Endothelial cell (in vitro differentiated cells): ENCODE measurements around the gene SDSL. TPM values are rescaled to one million over a fixed set of nuclear protein-coding genes. Genes with fewer than 3 reads are reported as not detected.

Source experiments
- DNase-seq: peaks from one replicate; pipeline ENCODE4 v3.0.0; 2021; ENCODE audit warnings: low spot score
- H3K27ac Mint-ChIP-seq: one replicate; pipeline ENCODE4 v1.8.0; 2021; ENCODE audit warnings: mixed read lengths, inconsistent platforms; ENCODE audit not compliant: unreplicated experiment
- H3K27me3 Mint-ChIP-seq: one replicate; pipeline ENCODE4 v1.8.0; 2021; ENCODE audit warnings: mild to moderate bottlenecking, moderate library complexity, mixed read lengths, inconsistent platforms; ENCODE audit not compliant: unreplicated experiment
- H3K36me3 Mint-ChIP-seq: one replicate; pipeline ENCODE4 v1.8.0; 2021; ENCODE audit warnings: mild to moderate bottlenecking, low read depth, mixed read lengths, inconsistent platforms; ENCODE audit not compliant: unreplicated experiment
- H3K4me1 Mint-ChIP-seq: one replicate; pipeline ENCODE4 v1.8.0; 2021; ENCODE audit warnings: mild to moderate bottlenecking, mixed read lengths, inconsistent platforms; ENCODE audit not compliant: unreplicated experiment
- H3K4me3 Mint-ChIP-seq: one replicate; pipeline ENCODE4 v1.8.0; 2021; ENCODE audit warnings: mild to moderate bottlenecking, mixed read lengths, inconsistent platforms; ENCODE audit not compliant: unreplicated experiment
- H3K9me3 Mint-ChIP-seq: one replicate; pipeline ENCODE4 v1.8.0; 2021; ENCODE audit warnings: mixed read lengths, inconsistent platforms; ENCODE audit not compliant: unreplicated experiment
- total RNA-seq: library from RNA; stranded (reverse); fragmentation: NEBNext Ultra II Directional; extraction: Animal tissue kit (Norgen Biotek cat#: 25700); gene quantifications from one replicate; pipeline ENCODE4 v1.2.1, GENCODE V29; 2021; ENCODE audit not compliant: unreplicated experiment
- TF ChIP-seq, protein P1 (sequence below): fragments of 200-600 bp; sonication (generic); IDR thresholded peaks from one replicate; pipeline ENCODE4 v1.5.0; 2021; ENCODE audit warnings: antibody characterized with exemption; ENCODE audit not compliant: unreplicated experiment

Gene SDSL
- total RNA-seq, 1 donor from 2014 or later, result 1.3 TPM

DNA sequence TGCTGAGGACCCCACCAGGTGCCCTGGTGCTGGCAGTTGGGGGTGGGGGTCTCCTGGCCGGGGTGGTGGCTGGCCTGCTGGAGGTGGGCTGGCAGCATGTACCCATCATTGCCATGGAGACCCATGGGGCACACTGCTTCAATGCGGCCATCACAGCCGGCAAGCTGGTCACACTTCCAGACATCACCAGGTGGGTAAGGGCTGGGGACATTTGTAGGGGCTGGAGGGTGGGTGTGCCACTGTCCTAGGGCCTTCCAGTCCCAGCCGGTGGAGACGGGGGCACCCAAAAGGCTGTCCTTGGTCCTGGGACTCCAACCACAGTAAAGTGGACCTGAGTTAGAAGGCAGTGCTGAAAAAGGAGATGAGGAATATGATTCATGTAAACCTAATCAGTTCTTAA, 13.2 kb downstream of the SDSL start:
- no peaks in the 10 kb centered on the region for H3K4me1 Mint-ChIP-seq
- no peak for DNase-seq
- no peaks in the 10 kb centered on the region for H3K36me3 Mint-ChIP-seq
- H3K4me3 Mint-ChIP-seq, result no peak overlapping the region
- H3K9me3 Mint-ChIP-seq, result no peaks in the 10 kb centered on the region
- no peak overlapping the region for H3K27ac Mint-ChIP-seq
- TF ChIP-seq, protein P1, sequence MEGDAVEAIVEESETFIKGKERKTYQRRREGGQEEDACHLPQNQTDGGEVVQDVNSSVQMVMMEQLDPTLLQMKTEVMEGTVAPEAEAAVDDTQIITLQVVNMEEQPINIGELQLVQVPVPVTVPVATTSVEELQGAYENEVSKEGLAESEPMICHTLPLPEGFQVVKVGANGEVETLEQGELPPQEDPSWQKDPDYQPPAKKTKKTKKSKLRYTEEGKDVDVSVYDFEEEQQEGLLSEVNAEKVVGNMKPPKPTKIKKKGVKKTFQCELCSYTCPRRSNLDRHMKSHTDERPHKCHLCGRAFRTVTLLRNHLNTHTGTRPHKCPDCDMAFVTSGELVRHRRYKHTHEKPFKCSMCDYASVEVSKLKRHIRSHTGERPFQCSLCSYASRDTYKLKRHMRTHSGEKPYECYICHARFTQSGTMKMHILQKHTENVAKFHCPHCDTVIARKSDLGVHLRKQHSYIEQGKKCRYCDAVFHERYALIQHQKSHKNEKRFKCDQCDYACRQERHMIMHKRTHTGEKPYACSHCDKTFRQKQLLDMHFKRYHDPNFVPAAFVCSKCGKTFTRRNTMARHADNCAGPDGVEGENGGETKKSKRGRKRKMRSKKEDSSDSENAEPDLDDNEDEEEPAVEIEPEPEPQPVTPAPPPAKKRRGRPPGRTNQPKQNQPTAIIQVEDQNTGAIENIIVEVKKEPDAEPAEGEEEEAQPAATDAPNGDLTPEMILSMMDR, result no peak
- H3K27me3 Mint-ChIP-seq, result peaks cover 5% of the 10 kb centered on the region

DNA sequence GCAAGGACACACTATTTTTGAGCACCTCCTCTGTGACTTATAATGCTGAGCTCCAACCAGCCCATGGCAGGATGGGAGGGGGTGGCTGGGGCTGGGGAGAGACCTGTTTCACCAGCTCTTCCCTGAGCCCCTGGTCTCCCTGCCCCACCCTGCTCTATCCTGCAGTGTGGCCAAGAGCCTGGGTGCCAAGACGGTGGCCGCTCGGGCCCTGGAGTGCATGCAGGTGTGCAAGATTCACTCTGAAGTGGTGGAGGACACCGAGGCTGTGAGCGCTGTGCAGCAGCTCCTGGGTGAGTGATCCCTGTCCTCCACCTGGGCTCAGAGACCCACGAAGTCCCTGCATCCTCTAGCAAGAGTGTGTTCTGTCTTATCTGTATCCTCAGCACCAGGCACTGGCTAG, 14.4 kb downstream of the SDSL start:
- no peak overlapping the region for H3K4me3 Mint-ChIP-seq
- no peak for DNase-seq
- H3K4me1 Mint-ChIP-seq, result no peaks in the 10 kb centered on the region
- H3K36me3 Mint-ChIP-seq, result no peaks in the 10 kb centered on the region
- H3K9me3 Mint-ChIP-seq, result no peaks in the 10 kb centered on the region
- TF ChIP-seq, protein P1, result no peak
- peaks cover 5% of the 10 kb centered on the region for H3K27me3 Mint-ChIP-seq
- no peak overlapping the region for H3K27ac Mint-ChIP-seq

DNA sequence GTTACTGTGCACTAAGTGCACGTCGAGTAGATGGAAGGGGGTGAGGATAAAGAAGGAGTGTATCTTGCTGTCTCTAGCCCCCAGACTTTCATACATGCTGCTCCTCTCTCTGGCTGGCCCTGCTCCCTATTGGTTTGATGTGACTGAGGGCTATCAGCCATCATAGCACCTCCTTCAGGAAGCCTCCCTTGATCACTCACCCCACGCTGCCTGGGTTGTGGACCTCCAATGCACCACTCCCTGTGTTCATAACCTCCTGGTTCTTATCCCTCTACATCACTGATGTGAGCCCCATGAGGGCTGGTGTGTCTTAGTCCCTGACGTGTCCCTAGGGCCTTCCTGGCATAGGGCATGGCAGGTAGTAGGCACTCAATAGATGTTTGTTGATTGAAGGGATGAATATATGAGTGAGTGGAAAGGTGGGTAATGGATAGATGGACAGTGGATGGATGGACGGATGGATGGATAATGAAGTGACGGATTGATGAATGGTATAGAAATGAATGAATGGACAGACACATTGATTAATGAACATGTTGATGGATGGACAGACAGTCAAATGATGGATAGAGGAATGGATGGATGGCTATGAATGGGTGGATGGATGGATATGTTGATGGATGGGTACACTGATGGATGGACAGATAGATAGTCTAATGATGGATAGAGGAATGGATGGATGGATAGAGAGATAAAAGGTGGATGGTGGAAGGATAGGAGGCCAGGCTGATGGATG, 15.0 kb downstream of the SDSL start:
- TF ChIP-seq, protein P1, result no peak
- no peaks in the 10 kb centered on the region for H3K4me1 Mint-ChIP-seq
- no peaks in the 10 kb centered on the region for H3K36me3 Mint-ChIP-seq
- peaks cover 5% of the 10 kb centered on the region for H3K27me3 Mint-ChIP-seq
- no peak overlapping the region for H3K4me3 Mint-ChIP-seq
- DNase-seq, result no peak
- H3K9me3 Mint-ChIP-seq, result no peaks in the 10 kb centered on the region
- no peak overlapping the region for H3K27ac Mint-ChIP-seq

DNA sequence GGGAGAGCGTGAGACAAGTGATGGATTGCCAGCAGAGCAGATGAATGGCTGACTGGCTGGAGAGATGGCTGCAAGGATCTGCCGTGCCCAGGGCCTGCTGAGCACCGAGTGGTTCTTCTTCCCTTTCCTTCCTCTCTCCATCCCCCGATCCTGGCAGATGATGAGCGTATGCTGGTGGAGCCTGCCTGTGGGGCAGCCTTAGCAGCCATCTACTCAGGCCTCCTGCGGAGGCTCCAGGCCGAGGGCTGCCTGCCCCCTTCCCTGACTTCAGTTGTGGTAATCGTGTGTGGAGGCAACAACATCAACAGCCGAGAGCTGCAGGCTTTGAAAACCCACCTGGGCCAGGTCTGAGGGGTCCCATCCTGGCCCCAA, 15.5 kb downstream of the SDSL start:
- Mint-ChIP-seq H3K27me3 (peaks cover 5% of the 10 kb centered on the region), H3K36me3 (no peaks in the 10 kb centered on the region), H3K27ac (no peak overlapping the region), H3K9me3 (no peaks in the 10 kb centered on the region), H3K4me3 (no peak overlapping the region), H3K4me1 (no peaks in the 10 kb centered on the region)
- DNase-seq, result no peak
- TF ChIP-seq, protein P1, result no peak

DNA sequence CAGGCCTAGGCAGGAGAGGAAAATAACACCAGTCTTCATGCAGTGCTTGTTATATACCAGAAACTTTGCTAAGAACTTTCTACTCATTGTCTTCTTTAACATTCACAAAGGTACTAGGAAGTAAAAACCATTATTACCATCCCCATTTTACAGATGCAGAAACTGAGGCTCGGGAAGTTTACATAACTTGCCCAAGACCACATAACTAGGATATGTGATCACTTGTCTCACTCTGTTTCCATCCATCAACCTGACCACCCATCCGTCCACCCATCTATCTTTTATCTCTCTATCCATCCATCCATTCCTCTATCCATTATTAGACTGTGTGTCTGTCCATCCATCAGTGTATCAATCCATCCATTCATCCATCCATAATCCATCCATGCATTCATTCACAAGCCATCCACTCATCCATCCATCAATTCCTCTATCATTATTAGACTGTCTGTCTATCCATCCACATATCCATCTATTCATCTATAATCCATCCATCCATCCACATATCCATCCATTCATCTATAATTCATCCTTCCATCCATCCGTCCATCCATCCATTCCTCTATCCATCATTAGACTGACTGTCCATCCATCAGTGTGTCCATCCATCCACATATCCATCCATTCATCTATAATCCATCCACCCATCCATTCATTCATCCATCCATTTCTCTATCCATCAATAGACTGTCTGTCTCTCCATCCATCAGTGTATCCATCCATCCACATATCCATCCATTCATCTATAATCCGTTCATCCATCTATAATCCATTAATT, 16.5 kb downstream of the SDSL start:
- H3K36me3 Mint-ChIP-seq, result no peaks in the 10 kb centered on the region
- H3K27me3 Mint-ChIP-seq, result peaks cover 5% of the 10 kb centered on the region
- DNase-seq, result no peak
- no peak overlapping the region for H3K4me3 Mint-ChIP-seq
- H3K27ac Mint-ChIP-seq, result no peak overlapping the region
- TF ChIP-seq, protein P1, result no peak
- H3K9me3 Mint-ChIP-seq, result no peaks in the 10 kb centered on the region
- H3K4me1 Mint-ChIP-seq, result no peaks in the 10 kb centered on the region
